HG03103 (cell line): ENCODE data around the gene C15orf61.

Experiments used
- ATAC-seq: cut with Tn5 transposase; IDR thresholded peaks from one replicate; pipeline ENCODE4 v1.9.1; 2021; ENCODE audit warnings: low read depth; ENCODE audit not compliant: unreplicated experiment

C15orf61 gene

GRCh38 chr15:67521029-67521782, at the start of gene C15orf61:
Gene C15orf61, plus strand, starts transcription at chr15:67521131. Its CDS starts 118 bp downstream, at chr15:67521249.
- ATAC-seq, result peak; percentile 62

- no peak for ATAC-seq
Measured at GRCh38 chr15:67472957-67473356, 48.0 kb upstream of the C15orf61 start.

- no peak for ATAC-seq
Measured at GRCh38 chr15:67474405-67475110, 46.4 kb upstream of the C15orf61 start.

GRCh38 chr15:67479781-67480505, 41.0 kb upstream of the C15orf61 start:
- no peak for ATAC-seq

- no peak for ATAC-seq
Measured at GRCh38 chr15:67480741-67481140, 40.2 kb upstream of the C15orf61 start.

GRCh38 chr15:67481680-67482079, 39.3 kb upstream of the C15orf61 start:
- no peak for ATAC-seq

- no peak for ATAC-seq
Measured at GRCh38 chr15:67495585-67495984, 25.3 kb upstream of the C15orf61 start.

- no peak for ATAC-seq
Measured at GRCh38 chr15:67501177-67501835, 19.6 kb upstream of the C15orf61 start.

- no peak for ATAC-seq
Measured at GRCh38 chr15:67501836-67502461, 19.0 kb upstream of the C15orf61 start.

- ATAC-seq, result no peak
Measured at GRCh38 chr15:67504056-67504455, 16.9 kb upstream of the C15orf61 start.

- no peak for ATAC-seq
Measured at GRCh38 chr15:67504796-67505195, 16.1 kb upstream of the C15orf61 start.

- ATAC-seq, result no peak
Measured at GRCh38 chr15:67505675-67506572, 15.0 kb upstream of the C15orf61 start.

- no peak for ATAC-seq
Measured at GRCh38 chr15:67506775-67507747, 13.9 kb upstream of the C15orf61 start.

GRCh38 chr15:67508407-67508806, 12.5 kb upstream of the C15orf61 start:
- no peak for ATAC-seq

- no peak for ATAC-seq
Measured at GRCh38 chr15:67509918-67510317, 11.0 kb upstream of the C15orf61 start.

GRCh38 chr15:67510597-67511190, 10.2 kb upstream of the C15orf61 start:
- no peak for ATAC-seq

GRCh38 chr15:67511606-67512005, 9.3 kb upstream of the C15orf61 start:
- no peak for ATAC-seq

- no peak for ATAC-seq
Measured at GRCh38 chr15:67512140-67512539, 8.8 kb upstream of the C15orf61 start.
